AG04450 (cell line): ENCODE results near the gene CABLES1. TPM values are rescaled to one million over a fixed set of nuclear protein-coding genes. Genes with fewer than 3 reads are reported as not detected.
"Not testable (repeated sequence)": the region's sequence is repeated elsewhere in the genome, so short reads cannot be mapped to it uniquely, and the experiment has no call there.

ENCODE experiments used
- CTCF ChIA-PET: fragments of 300-600, 350-600 bp; formaldehyde crosslinking; extraction: SDS; loops from one replicate; lab custom pipeline; 2022; ENCODE audit warnings: antibody characterized with exemption, inconsistent platforms; lab: Charles Lee
- POLR2A ChIA-PET: fragments of 350-600 bp; formaldehyde crosslinking; extraction: SDS; loops from one replicate; lab custom pipeline; 2021; ENCODE audit warnings: antibody characterized with exemption, inconsistent platforms; lab: Yijun Ruan, JAX
- DNase-seq: peaks from one replicate; pipeline ENCODE4 v3.0.0-alpha.2; 2011; ENCODE audit warnings: low read depth, low spot score
- H3K27ac ChIP-seq: one replicate; pipeline ENCODE4 v1.5.1; 2012; ENCODE audit warnings: low read depth, low read length, control low read depth
- H3K27me3 ChIP-seq: one replicate; pipeline ENCODE4 v1.6.0; 2012; ENCODE audit warnings: low read length; ENCODE audit not compliant: control insufficient read depth, insufficient read depth
- H3K4me3 ChIP-seq: 2 replicates; pipeline ENCODE4 v1.5.1; 2011; ENCODE audit warnings: mild to moderate bottlenecking, low read depth, low read length, control low read depth
- H3K9me3 ChIP-seq: 2 replicates; pipeline ENCODE4 v1.5.1; 2012; ENCODE audit warnings: low read length; ENCODE audit not compliant: control insufficient read depth, insufficient read depth
- polyA plus RNA-seq: library from polyadenylated mRNA; depleted of rRNA; stranded (reverse); fragments of >200 nt; gene quantifications from 2 replicates; pipeline ENCODE4 v1.2.3, GENCODE V29; 2011
- TF ChIP-seq, protein P1 (sequence below): IDR thresholded peaks from 2 replicates; pipeline ENCODE4 v1.5.1; 2011; ENCODE audit warnings: low read depth, low read length, control low read depth, inconsistent platforms

The CABLES1 gene
- polyA plus RNA-seq, 1 experiment = 29.6 TPM

DNA sequence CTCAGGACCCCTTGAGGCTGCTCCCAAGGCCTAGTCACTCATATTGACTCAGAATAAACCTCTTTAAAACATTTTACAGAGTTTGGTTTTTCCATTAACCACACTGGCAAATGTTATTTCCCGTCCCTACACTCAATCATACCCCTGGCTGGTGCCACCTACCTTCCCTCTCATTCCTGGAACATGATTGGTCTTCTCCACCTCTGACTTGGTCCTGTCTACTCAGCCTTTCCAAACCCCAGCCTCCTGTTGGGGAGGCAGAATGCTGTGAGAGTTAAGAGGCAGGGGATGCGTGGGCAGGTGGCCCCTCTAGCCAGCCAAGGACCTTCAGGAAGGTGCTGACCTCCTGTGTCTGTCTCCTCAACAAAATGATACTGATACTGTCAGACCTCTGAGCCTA lies 149.3 kb downstream of the CABLES1 start:
- CTCF ChIA-PET = no interaction called here
- Histone ChIP-seq H3K9me3 (no peaks in the 10 kb centered on the region; the same call in 1 of the 2 replicates), H3K27ac (no peak overlapping the region), H3K4me3 (no peak overlapping the region), H3K27me3 (no peaks in the 10 kb centered on the region)
- POLR2A ChIA-PET = no interaction called here
- DNase-seq = no peak
- TF ChIP-seq, protein P1, sequence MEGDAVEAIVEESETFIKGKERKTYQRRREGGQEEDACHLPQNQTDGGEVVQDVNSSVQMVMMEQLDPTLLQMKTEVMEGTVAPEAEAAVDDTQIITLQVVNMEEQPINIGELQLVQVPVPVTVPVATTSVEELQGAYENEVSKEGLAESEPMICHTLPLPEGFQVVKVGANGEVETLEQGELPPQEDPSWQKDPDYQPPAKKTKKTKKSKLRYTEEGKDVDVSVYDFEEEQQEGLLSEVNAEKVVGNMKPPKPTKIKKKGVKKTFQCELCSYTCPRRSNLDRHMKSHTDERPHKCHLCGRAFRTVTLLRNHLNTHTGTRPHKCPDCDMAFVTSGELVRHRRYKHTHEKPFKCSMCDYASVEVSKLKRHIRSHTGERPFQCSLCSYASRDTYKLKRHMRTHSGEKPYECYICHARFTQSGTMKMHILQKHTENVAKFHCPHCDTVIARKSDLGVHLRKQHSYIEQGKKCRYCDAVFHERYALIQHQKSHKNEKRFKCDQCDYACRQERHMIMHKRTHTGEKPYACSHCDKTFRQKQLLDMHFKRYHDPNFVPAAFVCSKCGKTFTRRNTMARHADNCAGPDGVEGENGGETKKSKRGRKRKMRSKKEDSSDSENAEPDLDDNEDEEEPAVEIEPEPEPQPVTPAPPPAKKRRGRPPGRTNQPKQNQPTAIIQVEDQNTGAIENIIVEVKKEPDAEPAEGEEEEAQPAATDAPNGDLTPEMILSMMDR = no peak

DNA sequence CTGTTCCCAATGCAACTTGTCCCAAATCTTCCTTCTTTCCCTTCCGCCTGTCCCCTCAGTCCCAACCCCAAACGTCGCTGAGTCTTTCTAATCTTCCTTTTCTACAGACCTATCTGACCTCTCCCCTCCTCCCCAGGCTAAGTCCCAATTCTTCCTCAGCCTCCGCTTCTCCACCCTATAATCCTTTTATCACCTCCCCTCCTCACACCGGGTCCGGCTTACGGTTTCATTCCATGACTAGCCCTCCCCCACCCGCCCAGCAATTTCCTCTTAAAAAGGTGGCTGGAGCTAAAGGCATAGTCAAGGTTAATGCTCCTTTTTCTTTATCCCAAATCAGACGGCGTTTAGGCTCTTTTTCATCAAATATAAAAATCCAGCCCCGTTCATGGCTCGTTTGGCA lies 150.3 kb downstream of the CABLES1 start:
- H3K27me3 ChIP-seq, POLR2A ChIA-PET, H3K4me3 ChIP-seq, H3K27ac ChIP-seq, CTCF ChIA-PET, DNase-seq, H3K9me3 ChIP-seq: not testable (repeated sequence)

- DNase-seq = no peak
- ChIA-PET POLR2A (no interaction called here), CTCF (no interaction called here)
- Histone ChIP-seq H3K9me3 (no peaks in the 10 kb centered on the region), H3K4me3 (no peak overlapping the region), H3K27ac (no peak overlapping the region), H3K27me3 (no peaks in the 10 kb centered on the region)
- TF ChIP-seq, protein P1 = no peak
Observed at GRCh38 chr18:23291456-23292205, 156.3 kb downstream of the CABLES1 start.

- no peak for DNase-seq
- H3K27ac ChIP-seq = no peak overlapping the region
- H3K9me3 ChIP-seq = no peaks in the 10 kb centered on the region; the same call in 1 of the 2 replicates
- POLR2A ChIA-PET = interaction anchor here (1.0 kb wide), 1 partner anchor 75 kb away, joined by 3 read pairs; no protein-coding TSS in a partner anchor
- TF ChIP-seq, protein P1 = no peak
- H3K27me3 ChIP-seq = no peaks in the 10 kb centered on the region
- H3K4me3 ChIP-seq = no peak overlapping the region
- CTCF ChIA-PET = interaction anchor here (0.8 kb wide), 1 partner anchor 20 kb away, joined by 3 read pairs; no protein-coding TSS in a partner anchor
Observed at GRCh38 chr18:23300231-23300805, 165.0 kb downstream of the CABLES1 start.

DNA sequence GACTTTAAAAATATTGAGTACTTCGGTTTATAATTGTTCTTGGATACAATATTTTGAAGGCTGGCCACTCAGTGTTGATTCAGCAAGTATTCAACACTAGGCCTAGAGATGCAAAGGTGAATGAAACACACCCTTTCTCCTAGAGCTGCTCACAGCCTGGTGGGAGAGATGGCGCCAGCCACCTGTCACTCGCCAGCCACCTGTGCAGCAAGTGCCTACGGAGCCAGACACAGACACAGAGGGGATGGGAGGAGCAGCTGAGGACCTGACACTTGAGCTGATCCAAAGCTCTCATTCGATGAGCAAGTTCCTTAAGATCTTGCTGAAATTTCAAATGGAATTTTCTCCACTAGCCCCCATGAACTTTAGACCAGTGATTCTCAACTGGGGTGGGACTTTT lies 166.7 kb downstream of the CABLES1 start:
- no peak overlapping the region for H3K27ac ChIP-seq
- POLR2A ChIA-PET = no interaction called here
- H3K27me3 ChIP-seq = no peaks in the 10 kb centered on the region
- no peaks in the 10 kb centered on the region; the same call in 1 of the 2 replicates for H3K9me3 ChIP-seq
- TF ChIP-seq, protein P1 = no peak
- CTCF ChIA-PET = no interaction called here
- no peak for DNase-seq
- no peak overlapping the region for H3K4me3 ChIP-seq
